Bronchial epithelial cell (primary cell): ENCODE measurements around the gene YTHDC2. TPM values are rescaled to one million over a fixed set of nuclear protein-coding genes. Genes with fewer than 3 reads are reported as not detected.
"Not testable (repeated sequence)": the region's sequence is repeated elsewhere in the genome, so short reads cannot be mapped to it uniquely, and the experiment has no call there.

Experiments
- DNase-seq: peaks from one replicate; pipeline ENCODE4 v3.0.0-alpha.2; 2010; ENCODE audit warnings: low read depth
- FAIRE-seq: peaks from 2 replicates; lab custom pipeline; 2011; peaks lifted over from hg19 to GRCh38; lab: Jason Lieb, UNC
- H3K27me3 ChIP-seq: 2 replicates; pipeline ENCODE4 v1.5.1; 2011; ENCODE audit warnings: low read length; ENCODE audit not compliant: control insufficient read depth, insufficient read depth
- H3K36me3 ChIP-seq: 2 replicates; pipeline ENCODE4 v1.5.1; 2011; ENCODE audit warnings: low read length; ENCODE audit not compliant: control insufficient read depth, insufficient read depth
- H3K4me3 ChIP-seq: 2 replicates; pipeline ENCODE4 v1.5.1; 2011; ENCODE audit warnings: mild to moderate bottlenecking, low read depth, low read length, control low read depth
- total RNA-seq: library from RNA; depleted of rRNA; stranded (reverse); fragments of >200 nt; gene quantifications from 2 replicates; pipeline ENCODE4 v1.2.1, GENCODE V29; 2014
- TF ChIP-seq, protein P1 (sequence below): IDR thresholded peaks from 2 replicates; pipeline ENCODE4 v1.5.1; 2011; ENCODE audit warnings: mild to moderate bottlenecking, moderate library complexity, low read length, control low read depth, inconsistent platforms; ENCODE audit not compliant: insufficient read depth, severe bottlenecking

The YTHDC2 gene
- total RNA-seq, 1 donor from 2014 or later = 17.1 TPM

DNA sequence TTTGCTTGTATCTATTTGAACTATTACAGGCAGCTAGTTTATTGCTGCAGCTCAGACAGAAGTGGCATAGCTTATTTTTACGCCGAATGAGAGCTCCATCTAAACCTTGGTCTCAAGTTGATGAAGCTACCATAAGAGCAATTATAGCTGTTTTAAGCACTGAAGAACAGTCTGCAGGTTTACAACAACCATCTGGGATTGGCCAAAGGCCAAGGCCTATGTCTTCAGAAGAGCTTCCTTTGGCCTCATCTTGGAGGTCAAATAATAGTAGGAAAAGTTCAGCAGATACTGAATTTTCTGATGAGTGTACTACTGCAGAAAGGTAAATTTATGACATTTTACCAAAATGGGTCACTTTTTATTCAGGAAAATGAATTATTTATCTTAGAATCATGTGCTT is 67.9 kb downstream of the YTHDC2 start:
- Histone ChIP-seq H3K4me3 (no peak overlapping the region), H3K36me3 (peaks cover 3% of the 10 kb centered on the region), H3K27me3 (no peaks in the 10 kb centered on the region)
- TF ChIP-seq, protein P1, sequence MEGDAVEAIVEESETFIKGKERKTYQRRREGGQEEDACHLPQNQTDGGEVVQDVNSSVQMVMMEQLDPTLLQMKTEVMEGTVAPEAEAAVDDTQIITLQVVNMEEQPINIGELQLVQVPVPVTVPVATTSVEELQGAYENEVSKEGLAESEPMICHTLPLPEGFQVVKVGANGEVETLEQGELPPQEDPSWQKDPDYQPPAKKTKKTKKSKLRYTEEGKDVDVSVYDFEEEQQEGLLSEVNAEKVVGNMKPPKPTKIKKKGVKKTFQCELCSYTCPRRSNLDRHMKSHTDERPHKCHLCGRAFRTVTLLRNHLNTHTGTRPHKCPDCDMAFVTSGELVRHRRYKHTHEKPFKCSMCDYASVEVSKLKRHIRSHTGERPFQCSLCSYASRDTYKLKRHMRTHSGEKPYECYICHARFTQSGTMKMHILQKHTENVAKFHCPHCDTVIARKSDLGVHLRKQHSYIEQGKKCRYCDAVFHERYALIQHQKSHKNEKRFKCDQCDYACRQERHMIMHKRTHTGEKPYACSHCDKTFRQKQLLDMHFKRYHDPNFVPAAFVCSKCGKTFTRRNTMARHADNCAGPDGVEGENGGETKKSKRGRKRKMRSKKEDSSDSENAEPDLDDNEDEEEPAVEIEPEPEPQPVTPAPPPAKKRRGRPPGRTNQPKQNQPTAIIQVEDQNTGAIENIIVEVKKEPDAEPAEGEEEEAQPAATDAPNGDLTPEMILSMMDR = no peak
- FAIRE-seq (no peak), DNase-seq (no peak)

GRCh38 chr5:113598150-113598549 is 84.7 kb downstream of the YTHDC2 start:
- TF ChIP-seq, protein P1 = no peak
- Histone ChIP-seq H3K36me3 (no peaks in the 10 kb centered on the region), H3K27me3 (no peaks in the 10 kb centered on the region), H3K4me3 (no peak overlapping the region)
- FAIRE-seq = no peak
- no peak for DNase-seq

DNA sequence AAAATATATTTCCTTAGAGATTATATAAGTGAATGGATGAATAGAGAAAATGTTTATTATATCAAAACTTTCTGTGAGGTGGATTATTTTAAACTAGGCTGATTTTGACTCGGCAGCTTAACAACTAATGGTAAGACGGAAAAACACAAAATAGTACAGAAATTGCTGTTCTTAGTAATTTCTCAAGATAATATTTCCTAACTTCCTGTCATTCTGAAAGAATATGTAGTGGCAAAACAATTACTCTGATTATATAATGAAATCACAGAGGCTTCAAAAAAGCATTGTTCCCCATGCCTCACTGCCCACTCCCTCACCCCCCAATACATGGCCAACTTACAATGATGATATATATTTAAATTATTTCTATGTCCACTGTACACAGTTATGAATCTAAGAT is 85.4 kb downstream of the YTHDC2 start:
- Histone ChIP-seq H3K36me3 (no peaks in the 10 kb centered on the region), H3K4me3 (no peak overlapping the region), H3K27me3 (no peaks in the 10 kb centered on the region)
- no peak for DNase-seq
- FAIRE-seq = no peak
- TF ChIP-seq, protein P1 = no peak

- FAIRE-seq = no peak
- TF ChIP-seq, protein P1 = no peak
These were observed 86.9 kb downstream of the YTHDC2 start for GRCh38 chr5:113600255-113600905.

DNA sequence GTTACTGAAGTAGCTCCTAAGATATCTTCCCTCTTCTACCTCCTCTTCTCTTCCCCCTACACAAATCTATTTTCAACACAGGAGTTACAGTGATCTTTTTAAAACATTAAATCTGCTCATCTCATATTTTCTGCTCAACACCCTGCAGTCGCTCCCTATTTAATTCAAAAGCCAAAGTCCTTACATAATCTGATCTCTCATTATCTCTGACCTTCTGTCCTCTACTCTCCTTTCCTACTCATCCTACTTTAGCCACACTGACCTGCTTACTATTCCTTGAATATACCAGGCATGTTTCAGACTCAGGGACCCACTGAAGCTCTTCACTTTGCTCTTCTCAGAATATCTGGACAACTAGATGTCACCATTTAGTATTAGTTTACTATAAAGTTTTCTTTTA is 87.9 kb downstream of the YTHDC2 start:
- TF ChIP-seq, protein P1 = no peak
- FAIRE-seq = no peak
- no peaks in the 10 kb centered on the region for H3K36me3 ChIP-seq

More at GRCh38 chr5:113600255-113600905, 86.9 kb downstream of the YTHDC2 start:
- H3K27me3 ChIP-seq = no peaks in the 10 kb centered on the region
- no peak overlapping the region for H3K4me3 ChIP-seq
- no peak for DNase-seq
- no peaks in the 10 kb centered on the region for H3K36me3 ChIP-seq

GRCh38 chr5:113603246-113603645 is 89.8 kb downstream of the YTHDC2 start:
- not testable (repeated sequence) for H3K36me3 ChIP-seq, H3K4me3 ChIP-seq, FAIRE-seq, H3K27me3 ChIP-seq
- DNase-seq = peak; percentile 64

More for the DNA sequence above, 87.9 kb downstream of the YTHDC2 start:
- Histone ChIP-seq H3K4me3 (no peak overlapping the region), H3K27me3 (no peaks in the 10 kb centered on the region)
- no peak for DNase-seq
